GM18870 (cell line): ENCODE measurements around the gene IKZF3.
"Not testable (repeated sequence)": the region's sequence is repeated elsewhere in the genome, so short reads cannot be mapped to it uniquely, and the experiment has no call there.

ENCODE experiments used
- ATAC-seq: cut with Tn5 transposase; IDR thresholded peaks from one replicate; pipeline ENCODE4 v1.9.1; 2021; ENCODE audit warnings: moderate library complexity; ENCODE audit not compliant: unreplicated experiment

Gene IKZF3

GRCh38 chr17:39757176-39757662 is 106.9 kb downstream of the IKZF3 start:
- no peak for ATAC-seq

GRCh38 chr17:39756380-39757079 is 107.6 kb downstream of the IKZF3 start:
- ATAC-seq, result no peak

DNA sequence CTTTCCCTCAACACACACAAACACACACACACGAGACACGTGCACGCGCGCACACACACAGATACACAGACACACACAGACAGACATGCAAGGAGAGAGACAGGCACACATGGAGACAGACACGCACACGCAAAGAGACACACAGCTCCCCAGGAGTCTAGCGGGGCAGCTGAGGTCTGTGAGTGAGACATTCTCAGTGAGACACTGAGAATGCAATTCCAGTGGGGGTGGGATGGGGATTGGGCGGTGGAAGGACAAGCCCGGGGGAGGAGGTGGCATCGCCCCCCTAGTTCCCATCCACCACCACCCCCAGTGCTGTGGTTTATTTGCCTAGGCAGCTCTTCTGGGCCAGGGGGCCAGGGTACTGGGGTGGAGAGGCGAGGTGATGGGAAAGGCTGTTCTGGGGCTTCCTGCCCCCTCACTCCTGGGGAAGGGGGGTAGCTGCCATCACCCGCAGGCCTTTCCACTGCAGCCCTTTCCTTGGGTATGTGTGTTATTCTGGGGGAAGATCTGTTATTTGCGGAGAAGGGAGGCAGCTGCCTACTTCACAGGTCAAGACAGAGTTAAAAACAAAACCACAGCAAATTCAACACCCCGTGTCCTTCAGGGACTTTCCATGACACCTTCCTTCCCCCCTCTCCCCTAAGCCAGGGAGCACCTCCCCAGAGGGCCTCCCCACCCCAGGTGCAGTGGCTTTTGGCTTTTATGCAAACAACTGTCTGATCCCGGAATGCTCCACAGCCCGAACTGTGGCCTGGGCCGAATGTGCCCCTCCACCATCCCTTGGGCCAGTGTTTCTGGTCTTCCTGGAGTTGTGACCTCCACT is 108.3 kb downstream of the IKZF3 start:
- no peak for ATAC-seq

- no peak for ATAC-seq
These were observed 109.1 kb downstream of the IKZF3 start for GRCh38 chr17:39754958-39755553.

DNA sequence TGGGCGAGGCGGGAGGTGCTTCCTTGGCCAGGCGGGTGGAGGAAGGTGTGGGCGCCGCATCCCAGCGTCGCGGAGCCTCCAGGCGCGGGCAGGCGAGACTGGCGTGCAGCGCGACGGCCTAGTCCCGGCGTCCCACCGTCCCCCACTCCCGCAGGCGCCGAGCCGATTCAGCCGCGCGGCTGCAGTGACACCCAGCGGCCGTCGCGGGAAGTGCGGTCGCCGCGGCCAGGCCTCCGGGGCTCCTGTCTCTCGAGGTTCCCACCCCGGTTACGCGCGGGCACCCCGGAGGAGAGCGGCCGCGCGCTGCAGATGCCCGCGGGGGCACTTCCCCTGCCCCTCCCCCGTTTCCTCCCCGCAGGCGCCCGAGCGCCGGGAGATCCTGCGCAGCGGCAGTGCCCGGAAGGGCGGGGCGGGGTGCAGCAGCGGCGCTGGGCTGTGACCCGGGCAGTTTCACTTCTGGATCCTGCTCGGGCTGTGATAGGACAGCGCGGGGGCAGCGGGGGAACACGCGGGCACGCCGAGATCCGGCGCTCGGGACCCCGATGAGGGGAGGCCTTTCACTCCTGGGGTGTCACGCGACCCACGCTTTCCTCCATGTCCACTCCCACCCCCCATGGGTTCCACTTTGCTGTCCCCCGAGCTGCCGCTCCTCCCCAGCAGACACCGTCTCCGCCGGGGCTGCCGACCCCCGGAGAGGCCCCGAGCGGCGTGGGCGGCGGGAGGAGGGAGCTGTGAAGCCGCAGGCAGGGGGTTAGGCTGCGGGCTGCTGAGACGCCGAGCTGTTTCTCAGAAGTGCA is 109.8 kb downstream of the IKZF3 start:
- ATAC-seq, result peak; percentile 41

DNA sequence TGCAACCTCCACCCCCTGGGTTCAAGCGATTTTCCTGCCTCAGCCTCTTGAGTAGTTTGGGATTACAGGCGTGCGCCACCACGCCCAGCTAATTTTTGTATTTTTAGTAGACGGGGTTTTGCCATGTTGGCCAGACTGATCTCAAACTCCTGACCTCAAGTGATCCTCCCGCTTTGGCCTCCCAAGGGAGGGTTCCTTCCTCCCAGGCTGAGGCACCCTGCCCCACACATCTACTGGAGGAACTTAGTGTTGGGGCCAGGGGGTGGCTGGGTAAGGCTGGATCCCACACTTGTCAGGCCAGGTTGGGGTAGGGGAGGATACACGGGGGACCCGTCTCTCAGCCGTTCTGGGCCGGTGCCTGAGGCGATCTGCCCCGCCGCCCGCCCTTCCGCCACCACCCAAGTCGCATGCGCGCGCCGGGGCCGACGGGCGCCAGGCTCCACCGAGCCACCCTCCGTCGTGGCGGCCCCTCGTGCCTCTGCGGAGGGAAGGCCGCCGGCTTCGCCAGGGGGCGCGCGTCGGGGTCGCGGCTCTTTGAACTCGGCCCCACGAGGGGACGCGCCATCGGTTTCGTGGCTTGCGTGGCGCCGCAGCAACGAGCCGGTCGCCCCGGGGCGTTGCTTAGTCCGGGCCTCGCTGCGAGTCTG is 110.5 kb downstream of the IKZF3 start:
- ATAC-seq, result peak; percentile 1

DNA sequence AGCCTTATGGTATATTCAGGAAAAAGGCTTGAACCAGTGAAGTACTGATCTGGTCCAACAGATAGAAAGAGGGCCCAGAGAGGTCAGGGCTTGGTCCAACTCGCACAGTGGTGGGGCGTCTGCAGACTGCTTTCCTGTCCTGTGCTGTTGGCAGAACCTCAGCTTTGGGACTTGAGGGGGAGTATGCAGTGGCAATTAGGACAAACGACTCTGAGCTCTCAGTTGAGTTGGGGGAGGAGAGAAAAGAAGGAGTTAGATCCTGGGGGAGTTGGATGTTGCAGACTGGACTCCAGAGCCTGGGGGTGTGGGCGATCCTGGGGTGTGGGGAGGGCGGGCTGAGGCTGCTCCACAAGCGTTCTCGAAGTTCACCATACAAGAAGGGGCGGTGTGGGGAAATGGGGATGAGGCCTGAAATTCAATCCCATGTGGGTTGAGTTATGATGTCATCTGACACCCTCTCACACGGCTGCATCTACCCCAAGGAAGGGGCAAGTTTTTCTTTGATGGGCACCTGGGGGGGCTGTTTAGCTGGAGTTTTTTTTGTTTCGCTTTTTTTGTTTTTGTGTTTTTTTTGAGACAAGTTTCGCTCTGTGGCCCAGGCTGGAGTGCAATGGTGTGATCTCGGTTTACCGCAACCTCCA is 111.8 kb downstream of the IKZF3 start:
- no peak for ATAC-seq

DNA sequence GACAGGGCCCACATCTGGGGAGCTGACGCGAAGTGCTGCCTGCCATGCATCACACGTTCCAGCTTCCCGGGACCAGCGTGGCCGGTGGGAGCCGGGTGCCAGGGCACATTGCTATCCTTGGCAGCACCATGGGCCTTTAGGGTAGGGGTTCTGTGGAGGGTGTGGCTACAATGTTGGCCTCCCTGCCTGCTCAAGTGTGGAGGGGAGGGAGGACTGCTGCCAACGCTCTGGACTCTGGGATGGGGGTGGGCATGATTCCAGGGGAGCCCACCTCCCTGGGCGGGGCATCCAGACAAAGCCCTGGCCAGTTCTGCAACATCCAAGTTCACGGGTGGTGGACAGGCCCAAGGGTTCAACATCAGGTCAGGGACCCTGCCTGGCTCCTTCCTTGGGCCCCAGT is 112.5 kb downstream of the IKZF3 start:
- no peak for ATAC-seq

DNA sequence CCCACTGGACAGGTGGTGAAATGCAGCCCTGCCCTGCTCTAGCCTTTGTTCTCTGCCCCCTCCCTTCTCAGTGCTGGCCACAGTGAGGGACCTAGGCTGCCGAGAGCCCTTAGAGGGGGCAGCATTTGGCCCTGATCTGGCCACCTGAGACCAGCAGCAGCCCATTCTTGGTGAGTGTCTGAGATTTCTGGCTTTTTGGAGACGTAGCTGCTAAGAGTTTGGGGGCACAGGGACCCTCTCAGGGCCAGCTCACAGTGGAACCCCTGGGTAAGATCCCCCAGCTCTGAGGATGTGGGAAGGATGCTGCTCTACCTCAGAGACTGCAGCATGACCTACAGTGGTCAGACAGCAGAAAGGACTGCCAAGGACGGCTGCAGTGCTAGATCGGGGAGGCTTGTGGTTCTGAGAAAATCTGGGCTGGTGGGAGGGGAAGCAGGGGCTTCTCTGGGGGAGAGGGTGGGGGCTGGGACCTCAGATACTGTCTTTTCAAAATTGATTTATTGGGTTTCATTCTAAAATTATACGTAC is 113.0 kb downstream of the IKZF3 start:
- ATAC-seq, result no peak

DNA sequence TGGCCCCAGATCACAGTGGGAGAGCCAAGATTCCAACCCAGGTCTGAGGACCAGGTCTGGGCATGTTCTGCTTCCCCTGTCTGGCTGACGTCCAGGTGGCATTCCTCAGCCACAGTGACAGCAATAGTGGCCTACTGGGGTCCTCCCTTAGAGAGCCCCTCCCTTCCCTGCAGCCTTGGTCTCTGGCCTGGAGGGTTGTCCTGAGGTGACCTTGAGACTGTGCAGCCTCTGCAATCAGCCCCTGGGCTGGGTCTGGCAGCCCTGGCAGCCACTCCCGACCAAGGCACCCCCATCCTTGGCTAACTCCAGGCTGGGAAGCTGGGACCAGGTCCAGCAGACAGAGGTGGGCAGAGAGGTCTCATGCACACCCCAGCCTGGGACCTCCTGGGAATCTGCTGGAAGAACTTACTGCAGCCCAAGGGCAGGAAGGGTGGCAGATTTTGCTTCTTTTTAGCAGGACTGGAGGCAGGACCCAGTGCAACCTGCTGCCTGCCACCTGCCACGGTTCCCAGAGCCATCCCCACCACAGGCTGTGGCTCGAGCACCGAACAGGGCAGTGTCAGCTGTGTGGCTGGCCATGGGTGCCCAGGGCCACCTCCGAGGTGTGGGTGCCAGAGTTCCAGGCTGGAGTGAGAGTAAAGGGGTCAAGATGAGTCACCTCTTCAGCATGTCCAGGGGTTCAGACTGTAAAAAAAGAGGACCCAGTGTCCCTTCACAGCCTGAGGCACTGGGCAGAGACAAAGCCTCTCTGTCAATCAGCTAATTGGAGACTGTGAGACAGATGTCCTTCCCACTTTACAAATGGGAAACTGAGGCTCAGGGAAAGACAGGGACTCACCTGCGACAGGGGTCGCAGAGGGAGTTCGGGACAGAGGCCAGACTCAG is 113.7 kb downstream of the IKZF3 start:
- no peak for ATAC-seq

DNA sequence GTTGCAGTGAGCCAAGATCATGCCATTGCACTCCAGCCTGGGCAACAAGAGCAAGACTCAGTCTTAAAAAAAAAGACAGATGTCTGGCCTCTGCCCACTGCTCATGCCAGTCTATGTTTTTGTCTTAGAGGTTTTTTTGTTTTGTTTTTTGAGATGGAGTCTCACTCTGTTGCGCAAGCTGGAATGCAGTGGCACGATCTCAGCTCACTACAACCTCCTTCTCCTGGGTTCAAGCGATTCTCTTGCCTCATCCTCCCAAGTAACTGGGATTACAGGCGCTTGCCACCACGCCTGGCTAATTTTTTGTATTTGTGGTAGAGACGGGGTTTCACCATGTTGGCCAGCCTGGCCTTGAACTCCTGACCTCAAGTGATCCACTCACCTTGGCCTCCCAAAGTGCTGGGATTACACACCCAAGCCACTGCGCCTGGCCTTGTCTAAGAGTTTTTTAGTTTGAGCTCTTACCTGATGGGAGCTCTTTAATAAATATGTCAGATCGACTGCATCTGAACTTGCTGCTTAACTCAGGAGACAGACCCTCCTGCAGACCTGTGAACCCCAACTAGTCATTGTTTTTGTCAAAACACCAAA is 115.6 kb downstream of the IKZF3 start:
- not testable (repeated sequence) for ATAC-seq

DNA sequence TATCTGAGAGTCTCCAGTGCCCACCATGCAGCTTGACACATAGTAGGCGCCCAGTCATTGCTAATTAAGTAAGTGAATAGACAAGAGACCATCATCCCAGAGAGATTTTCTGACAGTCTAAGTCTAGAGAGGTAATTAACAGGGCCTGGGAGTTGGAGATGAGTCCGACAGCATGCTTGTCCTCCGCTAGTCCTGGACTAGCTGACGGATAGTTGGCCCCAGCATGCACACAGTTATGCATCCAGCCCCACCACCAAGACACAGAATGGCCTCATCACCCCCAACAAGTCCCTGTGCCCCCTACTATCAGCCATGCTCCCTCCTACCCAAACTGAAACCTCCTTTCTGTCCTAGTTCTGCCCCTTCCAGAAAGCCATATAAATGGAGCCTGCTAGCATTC is 116.4 kb downstream of the IKZF3 start:
- ATAC-seq, result no peak

DNA sequence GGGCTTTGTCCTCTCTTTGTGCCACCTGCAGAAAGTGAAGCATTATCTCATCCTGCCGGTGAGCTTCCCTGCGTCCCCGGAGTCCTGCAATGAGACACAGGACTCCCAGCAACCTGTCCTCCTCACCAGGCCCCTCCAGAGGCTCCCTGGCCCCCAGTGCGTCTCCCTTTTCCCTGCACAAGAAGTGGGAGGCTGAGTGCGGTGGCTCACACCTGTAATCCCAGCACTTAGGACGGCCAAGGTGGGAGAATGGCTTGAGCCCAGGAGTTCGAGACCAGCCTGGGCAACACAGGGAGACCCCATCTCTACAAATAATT is 118.0 kb downstream of the IKZF3 start:
- no peak for ATAC-seq

DNA sequence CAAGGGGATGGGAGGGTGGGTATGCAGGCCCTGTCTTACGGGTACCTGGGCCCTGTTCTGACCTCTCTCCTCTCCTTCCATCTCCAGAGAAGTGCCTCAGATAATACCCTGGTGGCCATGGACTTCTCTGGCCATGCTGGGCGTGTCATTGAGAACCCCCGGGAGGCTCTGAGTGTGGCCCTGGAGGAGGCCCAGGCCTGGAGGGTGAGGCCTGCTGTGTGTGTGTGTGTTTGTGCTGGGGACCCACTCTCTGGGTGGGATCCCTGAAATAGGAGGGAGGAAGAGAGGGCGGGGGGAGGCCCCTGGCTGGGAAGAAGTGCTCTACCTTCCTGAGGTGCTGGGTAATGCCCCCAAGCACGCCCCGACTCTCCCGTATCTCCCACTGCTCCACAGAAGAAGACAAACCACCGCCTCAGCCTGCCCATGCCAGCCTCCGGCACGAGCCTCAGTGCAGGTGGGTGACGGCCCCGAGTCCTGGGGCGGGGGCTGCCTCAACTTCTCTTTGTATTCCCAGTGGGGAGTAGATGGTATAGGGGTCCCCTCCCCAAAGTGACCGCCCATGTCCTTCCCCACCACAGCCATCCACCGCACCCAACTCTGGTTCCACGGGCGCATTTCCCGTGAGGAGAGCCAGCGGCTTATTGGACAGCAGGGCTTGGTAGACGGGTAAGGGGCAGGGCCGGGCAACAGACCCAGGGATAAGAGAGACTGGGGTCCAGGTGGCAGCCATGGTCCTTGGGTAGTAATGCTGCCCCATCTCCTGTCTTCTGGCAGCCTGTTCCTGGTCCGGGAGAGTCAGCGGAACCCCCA is 118.6 kb downstream of the IKZF3 start:
- no peak for ATAC-seq

- ATAC-seq, result no peak
These were observed 119.3 kb downstream of the IKZF3 start for GRCh38 chr17:39744836-39745215.

DNA sequence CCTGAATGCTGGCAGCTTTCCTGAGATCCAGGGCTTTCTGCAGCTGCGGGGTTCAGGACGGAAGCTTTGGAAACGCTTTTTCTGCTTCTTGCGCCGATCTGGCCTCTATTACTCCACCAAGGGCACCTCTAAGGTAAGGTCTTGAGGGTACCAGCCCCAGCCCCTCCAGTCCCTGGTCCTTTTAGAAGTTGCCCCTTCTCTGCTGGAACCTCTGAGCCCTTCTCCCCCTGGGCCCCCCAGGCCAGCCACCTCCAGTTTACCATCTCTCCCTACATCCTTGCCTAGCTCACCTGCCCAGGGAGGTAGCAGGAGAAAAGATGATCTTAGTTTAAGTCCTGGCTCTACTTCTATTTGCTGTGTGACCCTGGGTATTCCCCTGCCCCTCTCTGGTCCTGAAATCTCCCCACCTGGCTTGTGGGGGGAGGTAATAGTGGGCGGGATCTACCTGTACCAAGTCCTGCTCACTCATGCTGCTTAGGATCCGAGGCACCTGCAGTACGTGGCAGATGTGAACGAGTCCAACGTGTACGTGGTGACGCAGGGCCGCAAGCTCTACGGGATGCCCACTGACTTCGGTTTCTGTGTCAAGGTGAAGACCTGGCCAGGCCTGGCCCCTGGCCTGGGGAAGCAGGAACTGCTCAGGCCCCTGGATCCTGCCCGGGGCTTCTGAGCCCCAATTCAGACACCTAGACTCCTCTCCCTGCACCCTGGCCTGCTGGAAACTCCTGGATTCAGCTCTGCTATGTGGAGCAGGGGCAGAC is 119.9 kb downstream of the IKZF3 start:
- no peak for ATAC-seq

DNA sequence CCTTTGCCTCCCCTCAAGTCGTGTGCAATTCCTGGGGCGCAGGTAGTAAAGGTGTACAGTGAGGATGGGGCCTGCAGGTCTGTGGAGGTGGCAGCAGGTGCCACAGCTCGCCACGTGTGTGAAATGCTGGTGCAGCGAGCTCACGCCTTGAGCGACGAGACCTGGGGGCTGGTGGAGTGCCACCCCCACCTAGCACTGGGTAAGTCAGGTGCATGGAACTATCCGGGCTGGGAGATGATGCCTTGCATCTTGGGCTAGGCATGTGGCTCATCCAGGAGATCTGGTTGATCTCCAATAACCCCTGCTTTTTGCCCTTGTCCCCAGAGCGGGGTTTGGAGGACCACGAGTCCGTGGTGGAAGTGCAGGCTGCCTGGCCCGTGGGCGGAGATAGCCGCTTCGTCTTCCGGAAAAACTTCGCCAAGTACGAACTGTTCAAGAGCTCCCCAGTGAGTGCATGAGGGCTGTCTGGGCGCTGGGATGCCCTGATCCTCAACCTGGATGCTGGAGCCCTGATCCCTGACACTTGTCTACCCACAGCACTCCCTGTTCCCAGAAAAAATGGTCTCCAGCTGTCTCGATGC is 121.2 kb downstream of the IKZF3 start:
- ATAC-seq, result no peak
